ENCODE measurements around the gene NHERF1. TPM values are rescaled to one million over a fixed set of nuclear protein-coding genes. Genes with fewer than 3 reads are reported as not detected.

Gene NHERF1
- total RNA-seq, 2 experiments from 2014 or later: 68.4 to 72.4 TPM

DNA sequence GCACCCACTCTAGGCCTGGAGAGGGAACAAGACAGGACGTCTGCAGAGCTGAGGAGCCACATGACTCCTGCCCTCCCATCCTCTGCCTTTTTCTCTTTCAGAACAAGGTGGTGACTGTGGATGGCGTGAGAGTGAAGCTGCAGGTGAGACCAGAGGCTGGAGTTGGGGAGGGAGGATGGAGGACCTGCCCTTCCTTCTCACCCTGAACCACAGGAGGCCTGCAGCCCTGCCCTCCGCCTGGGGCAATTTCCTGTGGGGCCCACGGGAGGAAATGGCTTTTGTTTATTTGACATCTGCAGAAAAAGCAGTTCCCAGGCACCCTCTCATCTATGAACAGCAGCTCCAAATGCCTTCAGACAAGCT is 6.3 kb upstream of the NHERF1 start:
- peak in 11 of 14 experiments; percentile 32 to 81 (median 62) for DNase-seq
- Mint-ChIP-seq H3K36me3 (ENCODE audit: low read depth) (no peaks in the 10 kb centered on the region), H3K9me3 (no peaks in the 10 kb centered on the region), H3K4me1 (ENCODE audit: low read depth) (peaks cover 86% of the 10 kb centered on the region), H3K27me3 (no peaks in the 10 kb centered on the region), H3K4me3 (peak overlapping the region; percentile 82), H3K27ac (peak overlapping the region; percentile 91)
- H3K4me1 ChIP-seq (ENCODE audit: insufficient read depth, low read length): peaks cover 100% of the 10 kb centered on the region
- peaks cover 8% of the 10 kb centered on the region for H3K36me3 ChIP-seq (ENCODE audit: insufficient read depth, low read length)
- POLR2A ChIA-PET: interaction anchor here (0.5 to 2.8 kb wide), 12 partner anchors 9 to 131 kb away, joined by 3 to 17 read pairs (median 6); partner anchors contain the start of gene FDXR
- H3K9me3 ChIP-seq (ENCODE audit: control insufficient read depth in 1 of 2, insufficient read depth in 1 of 2, low read length in 2 of 2): no peaks in the 10 kb centered on the region
- CTCF ChIA-PET: interaction anchor here (0.7 to 3.4 kb wide), 4 partner anchors 29 to 118 kb away, joined by 3 to 11 read pairs (median 4); partner anchors contain the start of gene GRIN2C
- H3K4me3 ChIP-seq (ENCODE audit: low read length): peak overlapping the region; percentile 32
- no peak for TF ChIP-seq CTCF (IDR thresholded peaks at IDR 0.05)
- intact Hi-C loops (cut with DNase I, micrococcal nuclease): no loop called here
- ATAC-seq (ENCODE audit: poor library complexity): peak; percentile 5
- H3K27ac ChIP-seq (ENCODE audit: low read depth in 1 of 2, low read length in 2 of 2): peak overlapping the region; percentile 58 to 65
- H3K27me3 ChIP-seq (ENCODE audit: control insufficient read depth in 1 of 2, insufficient read depth in 2 of 2, low read length in 2 of 2): no peaks in the 10 kb centered on the region

GRCh38 chr17:74742978-74743545 is 5.4 kb upstream of the NHERF1 start:
- intact Hi-C loops (cut with DNase I, micrococcal nuclease): no loop called here
- Histone ChIP-seq H3K9me3 (ENCODE audit: control insufficient read depth in 1 of 2, insufficient read depth in 1 of 2, low read length in 2 of 2) (no peaks in the 10 kb centered on the region), H3K27me3 (ENCODE audit: control insufficient read depth in 1 of 2, insufficient read depth in 2 of 2, low read length in 2 of 2) (no peaks in the 10 kb centered on the region), H3K4me1 (ENCODE audit: insufficient read depth, low read length) (peaks cover 100% of the 10 kb centered on the region), H3K27ac (ENCODE audit: low read depth in 1 of 2, low read length in 2 of 2) (peak overlapping the region; percentile 58 to 78), H3K4me3 (ENCODE audit: low read length) (no peak overlapping the region), H3K36me3 (ENCODE audit: insufficient read depth, low read length) (peaks cover 8% of the 10 kb centered on the region)
- Mint-ChIP-seq H3K9me3 (no peaks in the 10 kb centered on the region), H3K36me3 (ENCODE audit: low read depth) (no peaks in the 10 kb centered on the region), H3K4me1 (ENCODE audit: low read depth) (peaks cover 88% of the 10 kb centered on the region), H3K27ac (peak overlapping the region; percentile 91), H3K27me3 (no peaks in the 10 kb centered on the region), H3K4me3 (peak overlapping the region; percentile 82)
- ChIA-PET POLR2A (interaction anchor here (0.9 to 2.8 kb wide), 5 partner anchors 8 to 37 kb away, joined by 3 to 17 read pairs (median 14); a partner anchor contains a TSS), CTCF (interaction anchor here (3.4 kb wide), 1 partner anchor 28 kb away, joined by 11 read pairs; no protein-coding TSS in a partner anchor)
- DNase-seq: peak in 2 of 14 experiments; percentile 19 to 44
- ATAC-seq (ENCODE audit: poor library complexity): no peak
- TF ChIP-seq CTCF (IDR thresholded peaks at IDR 0.05): no peak

- Mint-ChIP-seq H3K36me3 (ENCODE audit: low read depth) (no peaks in the 10 kb centered on the region), H3K27ac (peak overlapping the region; percentile 91), H3K9me3 (no peaks in the 10 kb centered on the region), H3K4me3 (peak overlapping the region; percentile 80), H3K4me1 (ENCODE audit: low read depth) (peaks cover 81% of the 10 kb centered on the region), H3K27me3 (no peaks in the 10 kb centered on the region)
- no peaks in the 10 kb centered on the region for H3K27me3 ChIP-seq (ENCODE audit: control insufficient read depth in 1 of 2, insufficient read depth in 2 of 2, low read length in 2 of 2)
- ChIA-PET CTCF (interaction anchor here (0.9 to 4.0 kb wide), 3 partner anchors 16 to 38 kb away, joined by 3 to 23 read pairs (median 11); no protein-coding TSS in a partner anchor), POLR2A (interaction anchor here (0.9 to 2.2 kb wide), 4 partner anchors 26 to 36 kb away, joined by 3 to 10 read pairs (median 4); partner anchors contain the start of gene NAT9)
- H3K4me1 ChIP-seq (ENCODE audit: insufficient read depth, low read length): peaks cover 93% of the 10 kb centered on the region
- no peaks in the 10 kb centered on the region for H3K9me3 ChIP-seq (ENCODE audit: control insufficient read depth in 1 of 2, insufficient read depth in 1 of 2, low read length in 2 of 2)
- no peak overlapping the region for H3K4me3 ChIP-seq (ENCODE audit: low read length)
- no peak for TF ChIP-seq CTCF (IDR thresholded peaks at IDR 0.05)
- H3K36me3 ChIP-seq (ENCODE audit: insufficient read depth, low read length): peaks cover 8% of the 10 kb centered on the region
- ATAC-seq (ENCODE audit: poor library complexity): no peak
- intact Hi-C loops (cut with DNase I, micrococcal nuclease): loop anchor here (1.0 kb wide), 2 partner anchors 27 to 122 kb away; no protein-coding TSS in a partner anchor
- no peak for DNase-seq
- H3K27ac ChIP-seq (ENCODE audit: low read depth in 1 of 2, low read length in 2 of 2): peak overlapping the region; percentile 58 to 78
Observed at GRCh38 chr17:74743755-74744154, 4.7 kb upstream of the NHERF1 start.

Measured in CD4-positive, alpha-beta T cell (primary cell).